Endothelial cell of umbilical vein (primary cell): Measurements from ENCODE around the gene CYP39A1.

Experiments
- CTCF ChIP-seq, 2 donors: IDR thresholded peaks; 1 replicate in 1 of 2; 2 replicates in 1 of 2; pipeline ENCODE4 v1.5.1; 2011; ENCODE audit warnings: low read length in 2 of 2, mild to moderate bottlenecking in 2 of 2, moderate library complexity in 2 of 2, control low read depth in 1 of 2, inconsistent platforms in 1 of 2, low read depth in 1 of 2; ENCODE audit not compliant: insufficient read depth in 1 of 2; ENCODE audit errors: extremely low read depth in 1 of 2
- EZH2 ChIP-seq: IDR thresholded peaks from 2 replicates; pipeline ENCODE4 v1.6.1; 2012; ENCODE audit warnings: borderline replicate concordance, low read depth, mild to moderate bottlenecking, moderate library complexity, low read length, inconsistent platforms; ENCODE audit not compliant: severe bottlenecking
- POLR2A ChIP-seq: IDR thresholded peaks from 2 replicates; pipeline ENCODE4 v1.6.1; 2012; ENCODE audit warnings: low read depth, mild to moderate bottlenecking, control low read depth, low read length
- POLR2AphosphoS5 ChIP-seq: IDR thresholded peaks from 2 replicates; pipeline ENCODE4 v1.6.1; 2012; ENCODE audit warnings: low read depth, mild to moderate bottlenecking, control low read depth, low read length, moderate library complexity; ENCODE audit not compliant: insufficient read depth

- no peak for TF ChIP-seq CTCF (IDR thresholded peaks at IDR 0.05; ENCODE audit: extremely low read depth in 1 of 2, insufficient read depth in 1 of 2, low read depth in 1 of 2, low read length in 2 of 2)
- TF ChIP-seq EZH2 = no peak
- no peak for TF ChIP-seq POLR2A
- TF ChIP-seq POLR2AphosphoS5 = no peak
Observed at GRCh38 chr6:46676604-46677313, 24.1 kb upstream of the CYP39A1 start.
